Measurements from ENCODE around the gene EFNB3. TPM values are rescaled to one million over a fixed set of nuclear protein-coding genes. Genes with fewer than 3 reads are reported as not detected.
A peak's percentile ranks its signal among the peaks of the same experiment; 100 is the strongest.

The EFNB3 gene
- total RNA-seq, 2 experiments from 2014 or later, result not detected

- Mint-ChIP-seq H3K27ac (no peak overlapping the region), H3K4me3 (peak overlapping the region; percentile 77), H3K4me1 (peaks cover 37% of the 10 kb centered on the region), H3K27me3 (peaks cover 75% of the 10 kb centered on the region), H3K36me3 (no peaks in the 10 kb centered on the region), H3K9me3 (ENCODE audit: low read depth) (no peaks in the 10 kb centered on the region)
- CTCF ChIA-PET, result interaction anchor here (1.2 to 3.1 kb wide), 8 partner anchors 10 to 360 kb away, joined by 3 to 11 read pairs (median 3); partner anchors contain the start of genes EFNB3, TP53 and WRAP53
- ATAC-seq, result no peak
- no peak for DNase-seq
These were observed 11.2 kb downstream of the EFNB3 start for GRCh38 chr17:7715936-7716886.

DNA sequence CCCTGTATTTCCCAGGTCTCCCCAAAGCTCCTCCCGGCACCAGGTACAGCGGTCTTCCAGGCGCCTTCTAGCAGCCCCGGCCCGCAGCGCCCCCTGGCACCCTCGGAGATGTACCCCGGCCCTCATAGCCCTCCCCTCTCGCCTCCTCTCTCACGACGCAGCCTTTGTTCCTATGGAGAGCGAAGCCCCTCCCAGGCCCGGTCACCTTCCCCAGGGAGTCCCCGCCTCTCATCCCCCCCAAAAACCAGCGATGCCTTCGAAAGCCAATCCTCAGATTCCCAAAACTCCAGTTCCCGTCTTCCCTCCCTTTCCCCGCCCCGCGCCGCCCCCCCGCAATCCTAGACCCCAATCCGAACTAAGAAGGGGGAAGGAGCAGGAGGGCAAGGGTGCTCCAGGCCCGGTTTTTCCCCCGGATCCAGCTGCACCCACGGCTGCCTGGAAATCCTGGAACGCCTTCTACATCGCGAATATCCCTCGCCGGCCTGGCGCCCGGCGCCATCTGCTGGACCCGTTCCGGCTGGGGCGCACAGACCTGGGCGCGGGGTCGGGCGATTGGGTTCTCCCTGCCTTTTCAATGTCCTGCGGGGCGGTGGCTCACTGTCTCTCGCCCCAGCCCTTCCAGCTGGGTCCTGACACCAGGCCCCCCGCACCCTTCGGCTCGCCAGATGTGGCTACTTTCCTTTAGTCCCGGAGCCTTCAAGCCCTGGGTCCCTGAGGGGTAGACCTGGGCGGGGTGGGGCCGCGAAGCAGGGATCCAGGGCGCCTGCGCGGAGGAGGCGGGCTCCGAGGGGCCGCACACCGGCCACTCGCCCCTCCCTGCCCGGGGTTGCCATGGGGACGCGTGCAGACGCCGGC is 12.1 kb downstream of the EFNB3 start, which contains the start of gene DNAH2:
Gene DNAH2, plus strand, starts transcription at position 844 of the 855 bp plus-strand sequence. CDS start 1,991 bp downstream, outside the sequence.
- DNase-seq (peak; percentile 83), ATAC-seq (peak; percentile 84)
- Mint-ChIP-seq H3K4me3 (peak within 1 kb of the TSS; percentile 77), H3K9me3 (ENCODE audit: low read depth) (no peaks in the 10 kb centered on the region), H3K27me3 (peaks cover 73% of the 10 kb centered on the region), H3K4me1 (peaks cover 34% of the 10 kb centered on the region), H3K27ac (peak within 1 kb of the TSS; percentile 38), H3K36me3 (no peaks in the 10 kb centered on the region)
- CTCF ChIA-PET, result interaction anchor here (1.2 to 3.1 kb wide), 7 partner anchors 11 to 361 kb away, joined by 3 to 11 read pairs (median 3); partner anchors contain the start of genes EFNB3, TP53 and WRAP53

DNA sequence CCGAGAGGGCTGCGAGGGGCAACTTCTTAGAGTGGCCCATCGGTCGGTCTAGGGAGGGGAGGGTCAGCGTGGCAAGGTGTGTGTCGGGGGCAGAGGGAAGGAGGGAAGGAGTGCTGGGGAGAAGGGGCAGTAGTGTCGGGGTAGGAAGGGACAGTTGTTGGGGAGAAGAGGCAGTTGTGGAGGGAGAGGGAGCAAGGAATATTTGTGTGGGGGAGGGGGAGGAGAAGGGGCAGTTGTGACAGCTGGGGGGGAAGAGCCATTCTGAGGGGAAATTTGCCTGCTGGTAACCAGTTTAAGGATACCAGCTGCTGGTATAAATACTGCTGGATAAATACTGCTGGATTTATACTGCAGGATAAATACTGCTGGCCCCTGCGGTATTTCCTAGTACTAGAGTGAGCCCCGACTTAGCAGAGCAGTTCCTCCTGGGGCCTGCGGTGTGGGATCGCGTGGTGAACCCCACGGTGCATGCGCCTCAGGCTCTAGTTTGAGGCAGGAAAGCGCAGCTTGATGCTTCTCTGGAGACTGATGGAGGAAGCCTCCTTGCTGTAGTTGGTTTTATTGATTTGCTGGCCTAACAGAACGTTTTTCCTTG is 12.9 kb downstream of the EFNB3 start:
- ATAC-seq (peak; percentile 78), DNase-seq (peak; percentile 90)
- peak overlapping the region; percentile 8 for H3K27ac Mint-ChIP-seq
- H3K4me1 Mint-ChIP-seq, result peaks cover 29% of the 10 kb centered on the region
- H3K36me3 Mint-ChIP-seq, result no peaks in the 10 kb centered on the region
- H3K4me3 Mint-ChIP-seq, result peak overlapping the region; percentile 77
- peaks cover 71% of the 10 kb centered on the region for H3K27me3 Mint-ChIP-seq
- no peaks in the 10 kb centered on the region for H3K9me3 Mint-ChIP-seq (ENCODE audit: low read depth)
- CTCF ChIA-PET, result interaction anchor here (1.2 to 3.1 kb wide), 3 partner anchors 12 to 83 kb away, joined by 3 to 11 read pairs (median 11); partner anchors contain the start of genes EFNB3, TP53 and WRAP53

GRCh38 chr17:7719661-7720060 is 14.7 kb downstream of the EFNB3 start:
- CTCF ChIA-PET, result interaction anchor here (1.3 kb wide), 1 partner anchor 24 kb away, joined by 4 read pairs; no protein-coding TSS in a partner anchor
- DNase-seq (no peak), ATAC-seq (no peak)
- Mint-ChIP-seq H3K27ac (no peak overlapping the region), H3K27me3 (peaks cover 66% of the 10 kb centered on the region), H3K9me3 (ENCODE audit: low read depth) (no peaks in the 10 kb centered on the region), H3K4me1 (peaks cover 25% of the 10 kb centered on the region), H3K36me3 (no peaks in the 10 kb centered on the region), H3K4me3 (no peak overlapping the region)

GRCh38 chr17:7720125-7720524 is 15.1 kb downstream of the EFNB3 start:
- Mint-ChIP-seq H3K27me3 (peaks cover 64% of the 10 kb centered on the region), H3K4me3 (no peak overlapping the region), H3K4me1 (peaks cover 25% of the 10 kb centered on the region), H3K27ac (no peak overlapping the region), H3K36me3 (no peaks in the 10 kb centered on the region), H3K9me3 (ENCODE audit: low read depth) (no peaks in the 10 kb centered on the region)
- ATAC-seq (no peak), DNase-seq (no peak)
- CTCF ChIA-PET, result interaction anchor here (1.1 to 1.3 kb wide), 2 partner anchors 23 to 33 kb away, joined by 4 to 6 read pairs; partner anchors contain the start of gene TP53

- Mint-ChIP-seq H3K27ac (no peak overlapping the region), H3K4me1 (peaks cover 22% of the 10 kb centered on the region), H3K4me3 (no peak overlapping the region), H3K36me3 (no peaks in the 10 kb centered on the region), H3K27me3 (peaks cover 53% of the 10 kb centered on the region), H3K9me3 (ENCODE audit: low read depth) (no peaks in the 10 kb centered on the region)
- ATAC-seq (no peak), DNase-seq (no peak)
- CTCF ChIA-PET, result interaction anchor here (1.0 kb wide), 1 partner anchor 34 kb away, joined by 4 read pairs; no protein-coding TSS in a partner anchor
These were observed 16.6 kb downstream of the EFNB3 start for GRCh38 chr17:7721612-7722011.

DNA sequence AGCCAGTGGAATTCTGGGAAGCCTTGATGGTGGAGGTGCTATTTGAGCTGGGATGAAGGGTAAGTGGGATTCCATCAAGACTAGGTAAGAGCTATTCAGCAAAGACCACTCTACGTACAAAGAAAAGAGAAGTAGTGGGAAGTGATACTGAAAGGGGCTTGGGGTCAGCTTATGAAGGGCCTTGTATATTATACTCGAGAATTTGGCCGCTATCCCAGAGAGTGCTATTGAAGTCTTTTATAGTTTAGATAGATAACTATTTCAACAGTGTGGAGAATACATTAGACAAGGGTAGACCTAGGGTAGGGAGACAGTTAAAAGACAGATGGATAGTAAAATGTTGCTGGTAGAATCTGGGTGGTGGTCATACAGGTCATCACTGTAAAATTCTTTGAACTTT is 22.9 kb downstream of the EFNB3 start:
- Mint-ChIP-seq H3K27ac (no peak overlapping the region), H3K36me3 (no peaks in the 10 kb centered on the region), H3K4me1 (no peaks in the 10 kb centered on the region), H3K9me3 (ENCODE audit: low read depth) (no peaks in the 10 kb centered on the region), H3K4me3 (no peak overlapping the region), H3K27me3 (peaks cover 32% of the 10 kb centered on the region)
- DNase-seq (no peak), ATAC-seq (no peak)
- CTCF ChIA-PET, result interaction anchor here (1.4 kb wide), 1 partner anchor 39 kb away, joined by 3 read pairs; the partner anchor contains the start of gene WRAP53

DNA sequence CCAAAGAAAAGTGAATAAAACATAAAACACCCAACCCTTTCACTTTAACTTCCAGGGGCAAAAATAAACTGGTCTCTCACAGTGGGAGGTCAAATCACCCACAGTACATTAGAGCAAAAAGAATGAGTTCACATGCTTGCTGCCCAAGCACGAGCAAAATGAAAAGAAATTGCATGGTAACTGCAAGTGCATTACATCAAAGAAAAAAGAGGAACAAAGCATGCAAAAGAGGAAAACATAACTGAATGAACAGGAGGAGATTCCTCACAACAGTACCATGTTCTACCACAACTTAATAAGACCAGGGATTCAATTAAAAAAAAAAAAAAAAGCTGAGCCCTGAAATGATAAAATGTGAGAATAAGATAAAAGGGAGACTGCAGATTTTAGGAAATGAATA is 24.8 kb downstream of the EFNB3 start:
- H3K36me3 Mint-ChIP-seq, result no peaks in the 10 kb centered on the region
- no peak overlapping the region for H3K4me3 Mint-ChIP-seq
- no peaks in the 10 kb centered on the region for H3K4me1 Mint-ChIP-seq
- CTCF ChIA-PET, result interaction anchor here (0.9 to 1.7 kb wide), 3 partner anchors 42 to 272 kb away, joined by 3 read pairs; partner anchors contain the start of gene WRAP53
- no peak for DNase-seq
- H3K27me3 Mint-ChIP-seq, result peaks cover 31% of the 10 kb centered on the region
- no peak overlapping the region for H3K27ac Mint-ChIP-seq
- ATAC-seq, result no peak
- H3K9me3 Mint-ChIP-seq (ENCODE audit: low read depth), result no peaks in the 10 kb centered on the region

- H3K9me3 Mint-ChIP-seq (ENCODE audit: low read depth), result no peaks in the 10 kb centered on the region
- CTCF ChIA-PET, result no interaction called here
- no peaks in the 10 kb centered on the region for H3K36me3 Mint-ChIP-seq
- no peak overlapping the region for H3K4me3 Mint-ChIP-seq
- ATAC-seq (no peak), DNase-seq (no peak)
- H3K4me1 Mint-ChIP-seq, result no peaks in the 10 kb centered on the region
- H3K27ac Mint-ChIP-seq, result no peak overlapping the region
- H3K27me3 Mint-ChIP-seq, result peaks cover 41% of the 10 kb centered on the region
These were observed 28.1 kb downstream of the EFNB3 start for GRCh38 chr17:7732981-7733539.

GRCh38 chr17:7737601-7738000 is 32.6 kb downstream of the EFNB3 start:
- ATAC-seq (no peak), DNase-seq (no peak)
- Mint-ChIP-seq H3K27me3 (peaks cover 39% of the 10 kb centered on the region), H3K4me1 (no peaks in the 10 kb centered on the region), H3K27ac (no peak overlapping the region), H3K36me3 (no peaks in the 10 kb centered on the region), H3K4me3 (no peak overlapping the region), H3K9me3 (ENCODE audit: low read depth) (no peaks in the 10 kb centered on the region)
- CTCF ChIA-PET, result no interaction called here

GRCh38 chr17:7739746-7740145 is 34.7 kb downstream of the EFNB3 start:
- H3K9me3 Mint-ChIP-seq (ENCODE audit: low read depth), result no peaks in the 10 kb centered on the region
- no peak overlapping the region for H3K4me3 Mint-ChIP-seq
- no peak overlapping the region for H3K27ac Mint-ChIP-seq

DNA sequence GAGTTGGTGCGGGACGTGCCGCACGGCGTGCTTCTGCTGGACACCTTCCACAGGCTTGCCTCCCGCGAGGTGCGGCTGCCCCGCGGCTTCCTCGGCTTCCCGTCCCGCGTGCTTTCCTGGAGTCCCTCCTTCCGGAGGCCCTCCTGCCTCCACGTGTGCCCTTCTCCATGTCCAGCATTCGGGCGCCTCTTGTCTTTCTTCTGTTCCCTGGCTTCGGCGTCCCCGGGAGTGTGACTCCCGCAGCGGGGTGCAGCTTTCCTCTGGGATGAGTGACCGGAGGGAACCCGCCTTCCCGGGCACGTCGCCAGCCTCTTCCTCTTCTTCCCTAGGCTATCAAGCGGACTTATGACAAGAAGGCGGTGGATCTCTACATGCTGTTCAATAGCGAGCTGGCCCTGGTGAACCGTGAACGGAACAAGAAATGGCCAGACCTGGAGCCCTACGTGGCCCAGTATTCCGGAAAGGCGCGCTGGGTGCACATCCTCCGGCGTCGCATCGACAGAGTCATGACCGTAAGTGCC is 35.5 kb downstream of the EFNB3 start:
- H3K27ac Mint-ChIP-seq, result no peak overlapping the region
- no peaks in the 10 kb centered on the region for H3K9me3 Mint-ChIP-seq (ENCODE audit: low read depth)
- no peak for ATAC-seq
- DNase-seq, result no peak
- CTCF ChIA-PET, result interaction anchor here (1.4 kb wide), 1 partner anchor 9 kb away, joined by 4 read pairs; no protein-coding TSS in a partner anchor
- H3K36me3 Mint-ChIP-seq, result no peaks in the 10 kb centered on the region
- H3K27me3 Mint-ChIP-seq, result peaks cover 31% of the 10 kb centered on the region
- H3K4me3 Mint-ChIP-seq, result no peak overlapping the region
- no peaks in the 10 kb centered on the region for H3K4me1 Mint-ChIP-seq

More at GRCh38 chr17:7739746-7740145, 34.7 kb downstream of the EFNB3 start:
- H3K4me1 Mint-ChIP-seq, result no peaks in the 10 kb centered on the region
- ATAC-seq (no peak), DNase-seq (no peak)
- H3K36me3 Mint-ChIP-seq, result no peaks in the 10 kb centered on the region
- H3K27me3 Mint-ChIP-seq, result peaks cover 31% of the 10 kb centered on the region
- CTCF ChIA-PET, result no interaction called here
